Stomach (tissue), 4 donors: Measurements from ENCODE around the gene GTF2E1.

Experiments
- CTCF ChIP-seq, 7 experiments: fragments of 450-650 bp in 4 of 7; fragments of 200-600 bp in 3 of 7; sonication (generic) in 3 of 7; IDR thresholded peaks; one replicate each; pipeline ENCODE4 v1.5.1; 2016 to 2019; ENCODE audit warnings: antibody characterized with exemption in 7 of 7, control low read depth in 2 of 7, mild to moderate bottlenecking in 1 of 7
- EP300 ChIP-seq: sonication (generic); formaldehyde crosslinking; IDR thresholded peaks from one replicate; pipeline ENCODE4 v1.6.1; 2017; ENCODE audit warnings: antibody characterized with exemption
- POLR2A ChIP-seq, 4 donors: fragments of 450-650 bp; IDR thresholded peaks; one replicate each; pipeline ENCODE4 v1.6.1; 2016; ENCODE audit warnings: antibody characterized with exemption in 4 of 4, control low read depth in 2 of 4, mild to moderate bottlenecking in 1 of 4, moderate library complexity in 1 of 4

GRCh38 chr3:120708408-120708807, 34.1 kb upstream of the GTF2E1 start:
- TF ChIP-seq POLR2A (IDR thresholded peaks at IDR 0.05) = no peak
- no peak for TF ChIP-seq CTCF (IDR thresholded peaks at IDR 0.05)
- no peak for TF ChIP-seq EP300
